Breast epithelium (tissue), 3 donors: Measurements from ENCODE around the gene CNTNAP2.

Experiments used
- POLR2A ChIP-seq: fragments of 450-650 bp; IDR thresholded peaks from one replicate; pipeline ENCODE4 v1.6.1; 2016; ENCODE audit warnings: antibody characterized with exemption, mild to moderate bottlenecking, moderate library complexity
- TF ChIP-seq, protein P1 (sequence below), 3 donors: fragments of 450-650 bp; IDR thresholded peaks; one replicate each; pipeline ENCODE4 v1.5.1; 2016 to 2017; ENCODE audit warnings: antibody characterized with exemption in 3 of 3, mild to moderate bottlenecking in 3 of 3, moderate library complexity in 3 of 3

DNA sequence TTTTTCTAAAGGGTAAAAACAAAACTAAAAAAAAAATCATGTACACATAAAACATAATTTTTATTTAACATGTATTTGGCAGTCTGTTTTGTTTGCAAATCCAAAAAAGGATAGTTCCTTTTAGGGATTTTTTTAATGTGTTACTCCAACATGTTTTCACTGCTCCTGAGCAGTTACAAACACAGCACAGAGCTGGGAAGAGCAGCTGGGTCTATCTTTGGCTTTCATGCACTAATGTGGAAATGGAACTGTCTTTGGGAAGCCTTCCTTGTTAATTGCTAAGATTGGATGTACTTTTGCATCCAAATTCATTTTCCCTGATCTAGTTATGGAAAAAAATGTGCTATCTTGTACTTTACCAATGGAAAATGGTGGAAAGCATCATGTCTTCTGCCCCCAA, 1035.1 kb downstream of the CNTNAP2 start:
- no peak for TF ChIP-seq POLR2A
- TF ChIP-seq, protein P1, sequence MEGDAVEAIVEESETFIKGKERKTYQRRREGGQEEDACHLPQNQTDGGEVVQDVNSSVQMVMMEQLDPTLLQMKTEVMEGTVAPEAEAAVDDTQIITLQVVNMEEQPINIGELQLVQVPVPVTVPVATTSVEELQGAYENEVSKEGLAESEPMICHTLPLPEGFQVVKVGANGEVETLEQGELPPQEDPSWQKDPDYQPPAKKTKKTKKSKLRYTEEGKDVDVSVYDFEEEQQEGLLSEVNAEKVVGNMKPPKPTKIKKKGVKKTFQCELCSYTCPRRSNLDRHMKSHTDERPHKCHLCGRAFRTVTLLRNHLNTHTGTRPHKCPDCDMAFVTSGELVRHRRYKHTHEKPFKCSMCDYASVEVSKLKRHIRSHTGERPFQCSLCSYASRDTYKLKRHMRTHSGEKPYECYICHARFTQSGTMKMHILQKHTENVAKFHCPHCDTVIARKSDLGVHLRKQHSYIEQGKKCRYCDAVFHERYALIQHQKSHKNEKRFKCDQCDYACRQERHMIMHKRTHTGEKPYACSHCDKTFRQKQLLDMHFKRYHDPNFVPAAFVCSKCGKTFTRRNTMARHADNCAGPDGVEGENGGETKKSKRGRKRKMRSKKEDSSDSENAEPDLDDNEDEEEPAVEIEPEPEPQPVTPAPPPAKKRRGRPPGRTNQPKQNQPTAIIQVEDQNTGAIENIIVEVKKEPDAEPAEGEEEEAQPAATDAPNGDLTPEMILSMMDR (IDR thresholded peaks at IDR 0.05), result no peak
